Measurements from ENCODE around the gene NFATC2IP. TPM values are rescaled to one million over a fixed set of nuclear protein-coding genes. Genes with fewer than 3 reads are reported as not detected.

The NFATC2IP gene
- 18.3 TPM for total RNA-seq

- peak; percentile 100 for DNase-seq
Observed at GRCh38 chr16:28950648-28951409, at the start of gene NFATC2IP. NFATC2IP (plus strand) TSS chr16:28950937; CDS start chr16:28951012, 75 bp downstream.

DNA sequence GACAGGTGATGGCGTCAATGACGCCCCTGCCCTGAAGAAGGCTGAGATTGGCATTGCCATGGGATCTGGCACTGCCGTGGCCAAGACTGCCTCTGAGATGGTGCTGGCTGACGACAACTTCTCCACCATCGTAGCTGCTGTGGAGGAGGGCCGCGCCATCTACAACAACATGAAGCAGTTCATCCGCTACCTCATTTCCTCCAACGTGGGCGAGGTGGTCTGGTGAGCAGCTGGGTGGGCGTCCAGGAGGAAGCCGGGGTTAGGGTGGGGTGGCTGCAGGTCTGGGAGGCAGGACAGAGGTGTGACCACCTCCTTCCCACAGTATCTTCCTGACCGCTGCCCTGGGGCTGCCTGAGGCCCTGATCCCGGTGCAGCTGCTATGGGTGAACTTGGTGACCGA is 48.9 kb upstream of the NFATC2IP start:
- DNase-seq: no peak

DNA sequence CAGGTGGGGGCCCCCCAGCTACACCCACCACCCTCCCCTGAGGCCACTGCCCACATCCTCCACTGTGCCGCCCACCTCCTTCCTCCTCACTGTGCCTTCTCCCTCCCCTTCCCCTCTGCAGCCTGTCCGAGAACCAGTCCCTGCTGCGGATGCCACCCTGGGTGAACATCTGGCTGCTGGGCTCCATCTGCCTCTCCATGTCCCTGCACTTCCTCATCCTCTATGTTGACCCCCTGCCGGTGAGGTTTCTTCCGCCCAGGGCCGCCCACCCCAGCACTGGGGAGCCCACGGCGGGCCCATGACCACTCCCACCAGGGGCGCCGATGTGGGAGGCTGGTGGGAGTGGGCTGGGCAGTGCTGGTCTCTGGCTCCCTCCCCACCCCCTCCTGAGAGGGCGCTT is 47.8 kb upstream of the NFATC2IP start:
- DNase-seq: no peak

- no peak for DNase-seq
Observed at GRCh38 chr16:28903344-28904042, 47.2 kb upstream of the NFATC2IP start.

GRCh38 chr16:28904363-28904762 is 46.4 kb upstream of the NFATC2IP start:
- no peak for DNase-seq

DNA sequence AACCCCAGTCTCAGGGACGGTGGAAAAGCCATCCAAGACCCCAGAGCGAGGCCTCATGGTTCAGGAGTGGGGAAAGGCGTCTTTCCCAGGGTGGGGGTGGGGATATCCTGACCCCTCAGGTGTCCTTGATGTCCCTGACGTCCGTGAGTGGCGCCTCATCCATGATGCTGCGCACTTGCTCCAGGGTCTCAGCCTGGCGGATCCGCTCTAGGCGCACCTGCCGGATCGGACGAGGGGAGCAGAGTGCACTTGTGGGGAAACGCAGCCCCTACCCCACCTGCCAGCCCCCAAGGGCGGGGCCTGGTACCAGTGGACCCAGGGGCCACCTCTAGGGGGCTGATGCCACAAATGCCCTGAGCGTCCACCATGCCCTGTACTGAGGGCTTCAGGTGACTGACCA is 45.9 kb upstream of the NFATC2IP start:
- no peak for DNase-seq

- DNase-seq: no peak
Observed at GRCh38 chr16:28905229-28905754, 45.4 kb upstream of the NFATC2IP start.

- DNase-seq: no peak
Observed at GRCh38 chr16:28905800-28906372, 44.9 kb upstream of the NFATC2IP start.

DNA sequence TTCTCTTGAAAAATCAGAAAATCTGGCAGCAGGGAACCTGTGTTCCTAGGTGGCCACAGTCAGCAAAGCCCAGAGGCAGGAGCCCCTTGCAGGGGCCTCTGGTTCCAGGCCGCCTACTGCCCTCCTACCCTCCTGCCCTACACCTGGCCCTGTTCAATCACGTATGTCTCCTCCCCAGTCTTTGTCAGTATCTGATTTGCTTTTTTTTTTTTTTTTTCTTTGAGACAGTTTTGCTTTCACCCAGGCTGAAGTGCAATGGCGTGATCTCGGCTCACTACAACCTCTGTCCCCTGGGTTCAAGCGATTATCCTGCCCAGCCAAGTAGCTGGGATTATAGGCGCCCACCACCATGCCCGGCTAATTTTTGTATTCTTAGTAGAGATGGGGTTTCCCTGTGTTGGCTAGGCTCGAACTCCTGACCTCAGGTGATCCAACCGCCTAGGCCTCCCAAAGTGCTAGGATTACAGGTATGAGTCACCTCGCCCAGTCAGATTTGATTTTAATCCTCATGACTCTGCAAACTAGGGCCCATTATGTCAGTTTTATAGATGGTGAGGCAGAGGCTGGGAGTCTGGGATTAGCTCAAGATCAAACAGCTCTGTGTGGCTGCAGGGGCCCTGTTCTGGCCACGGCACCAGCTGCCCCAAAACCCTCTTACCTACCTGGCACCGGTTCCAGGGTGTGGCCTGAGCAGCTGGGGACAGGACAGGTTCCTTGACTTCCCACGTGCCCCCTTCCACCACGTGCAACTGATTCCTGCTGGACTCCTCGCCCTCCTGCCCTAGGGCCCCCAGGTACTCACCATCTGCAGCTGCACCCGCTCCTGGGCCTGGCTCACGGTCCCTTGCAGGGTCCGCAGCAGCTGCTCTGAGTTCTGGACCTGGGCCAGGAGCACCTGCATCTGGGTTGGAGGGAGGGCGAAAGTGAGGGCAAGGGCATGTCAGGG is 40.4 kb upstream of the NFATC2IP start:
- no peak for DNase-seq

GRCh38 chr16:28912558-28912957 is 38.2 kb upstream of the NFATC2IP start:
- DNase-seq: no peak

- DNase-seq: no peak
Observed at GRCh38 chr16:28913946-28914724, 36.6 kb upstream of the NFATC2IP start.

DNA sequence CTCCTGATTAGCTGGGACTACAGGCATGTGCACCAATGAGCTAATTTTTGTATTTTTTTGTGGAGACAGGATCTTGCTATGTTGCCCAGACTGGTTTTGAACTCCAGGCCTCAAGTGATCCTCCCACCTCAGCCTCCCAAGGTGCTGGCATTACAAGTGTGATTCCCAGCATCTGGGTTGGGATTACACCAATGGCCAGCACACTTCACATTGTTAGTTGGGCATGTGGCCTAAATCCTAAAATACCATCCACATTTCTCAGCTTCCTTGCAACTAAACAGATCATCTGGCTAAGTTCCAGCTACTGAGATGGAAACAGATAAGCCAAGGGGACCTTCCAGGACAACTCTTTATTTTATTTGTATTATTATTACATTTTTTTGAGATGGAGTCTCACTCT is 35.6 kb upstream of the NFATC2IP start:
- DNase-seq: no peak

DNA sequence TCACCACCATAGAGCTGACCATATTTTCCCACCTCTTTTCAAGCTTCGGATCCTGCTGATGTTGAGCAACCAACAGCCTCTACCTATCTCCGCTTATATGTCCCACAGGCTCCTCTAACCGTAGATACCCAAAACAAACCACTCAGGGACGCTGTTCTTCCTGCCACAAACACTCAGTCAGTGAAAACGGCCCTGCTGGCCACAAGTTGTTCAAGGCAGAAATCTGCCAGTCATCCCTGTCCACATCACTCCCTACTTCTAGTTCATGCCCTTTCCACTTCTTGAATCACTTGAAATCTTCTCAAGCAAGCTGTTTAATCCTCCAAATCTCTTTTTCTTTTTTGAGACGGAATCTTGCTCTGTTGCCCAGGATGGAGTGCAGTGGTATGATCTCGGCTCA is 33.6 kb upstream of the NFATC2IP start:
- DNase-seq: no peak

DNA sequence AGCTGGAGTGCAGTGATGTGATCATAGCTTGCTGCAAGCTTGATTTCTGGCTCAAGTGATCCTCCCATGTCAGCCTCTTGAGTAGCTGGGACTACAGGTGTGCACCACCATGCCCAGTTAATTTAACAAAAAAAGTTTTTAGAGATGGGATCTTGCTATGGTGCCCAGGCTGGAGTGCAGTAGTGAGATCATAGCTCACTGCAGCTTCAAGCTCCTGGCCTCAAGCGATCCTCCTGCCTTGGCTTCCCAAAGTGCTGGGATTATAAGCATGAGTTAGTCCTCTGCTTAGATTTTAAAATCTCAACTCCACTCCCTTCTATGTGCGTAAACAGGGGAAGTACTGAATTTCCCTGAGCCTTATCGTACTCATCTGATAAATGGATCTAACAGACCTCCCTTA is 32.0 kb upstream of the NFATC2IP start:
- no peak for DNase-seq

DNA sequence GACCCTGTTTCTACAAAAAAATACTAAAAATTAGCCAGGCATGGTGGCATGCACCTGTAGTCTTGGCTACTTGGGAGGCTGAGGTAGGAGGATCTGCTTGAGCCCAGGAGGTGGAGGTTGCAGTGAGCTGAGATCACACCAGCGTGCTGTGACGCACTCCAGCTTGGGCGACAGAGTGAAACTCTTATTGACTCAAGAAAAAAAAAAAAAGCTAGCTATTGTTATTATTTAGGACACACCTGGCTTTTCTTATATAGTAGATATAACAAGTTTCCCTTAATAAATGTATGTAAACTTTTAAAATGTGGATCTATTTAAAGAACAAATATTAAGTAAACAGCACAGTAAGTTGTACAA is 27.5 kb upstream of the NFATC2IP start:
- DNase-seq: no peak

- DNase-seq: no peak
Observed at GRCh38 chr16:28923652-28924398, 26.9 kb upstream of the NFATC2IP start.

DNA sequence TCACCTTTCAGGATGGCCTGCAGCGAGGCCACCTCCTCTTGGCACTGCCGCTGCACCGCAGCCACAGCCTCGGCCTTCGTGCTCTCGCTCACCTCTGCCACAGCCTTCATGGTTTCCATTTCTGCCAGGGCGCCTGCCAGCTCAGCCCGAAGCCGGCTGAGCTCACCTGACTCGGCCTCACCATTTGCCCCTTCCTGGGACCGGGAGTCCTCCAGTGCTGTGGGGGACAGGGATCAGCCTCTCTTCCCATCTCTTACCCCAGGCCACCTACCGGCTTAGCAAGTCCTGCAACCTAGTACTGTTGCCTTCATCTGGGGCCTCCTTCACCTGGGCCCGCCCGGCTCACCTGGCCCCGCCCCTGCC is 26.4 kb upstream of the NFATC2IP start:
- DNase-seq: no peak

DNA sequence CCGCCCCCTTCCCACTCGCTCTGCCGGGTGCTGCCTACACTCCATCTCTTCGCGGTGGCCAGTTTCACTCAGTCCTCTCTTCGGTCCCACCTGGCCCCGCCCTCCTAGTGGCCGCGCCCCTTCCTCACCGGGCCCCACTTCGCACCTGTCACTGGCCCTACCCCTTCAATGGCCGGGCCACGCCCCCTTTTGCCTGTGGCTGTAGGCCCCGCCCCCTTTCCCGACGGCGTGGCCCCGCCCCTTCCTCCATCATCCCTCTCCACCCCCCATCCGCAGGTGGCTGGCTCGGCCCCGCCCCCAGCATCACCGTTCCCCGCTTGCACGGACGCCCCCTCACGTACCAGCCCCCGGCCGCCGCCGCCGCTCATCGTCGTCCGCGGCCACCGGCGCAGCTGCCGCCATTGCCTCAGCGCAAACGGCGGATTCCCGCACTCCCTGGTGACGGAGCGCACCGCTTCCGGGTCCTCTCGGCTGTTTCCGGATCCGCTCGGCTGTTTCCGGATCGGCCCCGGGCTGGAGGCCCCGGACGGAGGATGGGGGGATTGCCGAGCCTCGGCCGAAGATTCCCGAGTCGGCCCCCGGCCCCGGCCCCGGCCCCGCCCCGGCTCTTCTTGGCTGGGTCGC is 25.9 kb upstream of the NFATC2IP start, which contains the start of gene RABEP2:
TSS of gene RABEP2 (minus strand) at position 477 of the 624 bp plus-strand sequence. CDS start at position 402, 75 bp downstream.
- peak; percentile 85 for DNase-seq

DNA sequence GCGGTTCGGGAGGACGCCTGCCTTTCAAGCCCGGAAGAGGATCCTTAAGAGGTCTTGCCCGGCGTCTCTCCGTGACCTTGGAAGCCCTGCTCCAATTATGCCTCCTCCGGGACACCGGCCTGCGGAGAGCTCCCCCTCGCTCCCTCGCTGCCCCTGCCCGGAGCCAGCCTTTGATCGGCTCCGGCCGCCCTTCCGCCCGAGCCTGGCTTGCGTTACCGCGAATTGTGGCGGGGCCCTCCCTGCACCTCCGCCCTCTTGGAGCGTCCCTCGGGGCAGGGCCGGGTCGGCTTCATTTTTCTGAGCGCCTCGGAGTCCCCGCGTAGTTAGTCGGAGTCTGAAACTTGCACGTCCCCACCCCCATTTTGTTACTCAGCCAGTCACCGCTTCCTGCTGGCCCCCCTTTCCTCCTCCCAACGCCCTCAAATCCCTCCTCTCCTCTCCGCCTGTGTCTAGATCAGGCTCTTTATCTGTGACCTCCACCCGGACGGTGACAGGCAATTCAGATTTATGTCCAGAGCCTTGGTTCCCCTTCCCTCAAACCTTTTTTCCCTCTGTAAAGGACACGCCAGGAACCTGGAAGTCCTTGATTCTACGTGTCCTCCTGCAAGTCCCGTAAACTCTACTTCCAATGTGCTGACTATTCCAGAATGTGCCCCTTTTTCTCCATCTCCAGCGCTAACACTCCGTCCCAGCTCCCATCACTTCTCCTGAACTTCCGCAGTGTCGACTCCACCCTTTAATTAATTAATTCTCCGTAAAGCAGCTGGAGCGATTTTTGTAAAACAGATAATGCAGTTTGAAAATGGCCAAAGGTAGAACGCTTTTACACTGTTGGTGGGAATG is 25.1 kb upstream of the NFATC2IP start:
- DNase-seq: peak; percentile 89
